Brain microvascular endothelial cell (primary cell): ENCODE data around the gene NATD1.

Experiments
- DNase-seq: peaks from one replicate; pipeline ENCODE4 v3.0.0-alpha.2; 2020
- H3K27ac ChIP-seq: fragments of 250-450 bp; sonication (Bioruptor Pico); 2 replicates; pipeline ENCODE4 v1.5.1; 2020; ENCODE audit warnings: mild to moderate bottlenecking, moderate library complexity
- H3K27me3 ChIP-seq: fragments of 250-450 bp; sonication (Bioruptor Pico); replicated peaks from 2 replicates; pipeline ENCODE4 v1.5.1; 2020; ENCODE audit warnings: mild to moderate bottlenecking
- H3K36me3 ChIP-seq: fragments of 250-450 bp; sonication (Bioruptor Pico); replicated peaks from 2 replicates; pipeline ENCODE4 v1.5.1; 2020; ENCODE audit warnings: mild to moderate bottlenecking
- H3K4me3 ChIP-seq: 2 replicates; pipeline ENCODE4 v1.5.1; 2011; ENCODE audit warnings: low read depth, mild to moderate bottlenecking, control low read depth, low read length, moderate library complexity
- in situ Hi-C: cut with HindIII; loops from 2 replicates; pipeline ENCODE4 v1.10.0; 2017; ENCODE audit warnings: low sequenced_read_pairs, low pct_ligation_motif_present
- TF ChIP-seq, protein P1 (sequence below): IDR thresholded peaks from 2 replicates; pipeline ENCODE4 v1.5.1; 2011; ENCODE audit warnings: low read depth, mild to moderate bottlenecking, moderate library complexity, low read length, control low read depth, inconsistent platforms; ENCODE audit errors: missing control alignments

The NATD1 gene

GRCh38 chr17:21214777-21215541 lies 38.3 kb downstream of the NATD1 start:
- peak overlapping the region; percentile 94 for H3K27ac ChIP-seq
- in situ Hi-C loops, result no loop called here
- peak; percentile 22 for DNase-seq

DNA sequence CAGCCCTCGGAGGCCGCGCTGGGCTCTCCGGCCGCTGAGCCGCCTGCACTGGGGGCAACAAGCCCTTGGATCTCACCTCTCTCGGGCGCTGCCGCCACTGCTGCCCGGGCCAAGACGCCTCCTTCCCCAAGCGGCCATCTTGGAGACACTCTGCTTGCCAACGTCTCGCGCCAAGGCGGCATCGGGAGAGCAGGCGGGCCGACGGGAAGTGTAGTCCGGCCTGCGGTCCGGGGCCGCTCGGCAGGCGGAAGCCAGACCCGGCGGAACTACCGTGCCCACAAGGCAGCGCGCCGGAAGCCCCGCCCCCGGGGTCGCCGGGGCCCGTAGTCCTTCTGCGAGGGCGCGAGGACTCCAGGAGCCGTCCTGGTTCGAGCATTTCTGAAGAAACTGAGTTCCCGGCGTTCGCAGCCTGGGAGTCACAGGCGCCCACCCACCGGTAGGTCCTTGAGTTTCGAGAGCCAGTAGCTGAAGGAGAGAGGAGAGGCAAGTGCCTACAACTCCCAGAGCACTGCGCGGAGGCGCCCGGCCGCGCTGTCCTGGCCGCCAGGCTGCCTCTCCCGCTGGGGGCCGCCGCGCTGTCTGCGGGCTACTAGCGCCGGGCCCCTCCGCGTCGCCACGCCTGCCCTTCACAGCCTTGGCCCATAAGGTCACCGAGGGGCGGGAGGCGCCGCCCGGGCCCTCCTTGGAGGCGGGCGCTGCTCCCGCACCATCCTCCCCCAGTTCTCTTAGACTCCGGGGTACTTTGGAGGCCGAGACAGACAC lies 39.0 kb downstream of the NATD1 start, which contains the start of gene TMEM11:
TSS of gene TMEM11 (minus strand) at position 147 of the 762 bp plus-strand sequence. CDS start at position 138, 9 bp downstream.
- Histone ChIP-seq H3K36me3 (peaks cover 4% of the 10 kb centered on the region), H3K27me3 (no peaks in the 10 kb centered on the region), H3K4me3 (peak within 1 kb of the TSS; percentile 77), H3K27ac (peak within 1 kb of the TSS; percentile 94)
- TF ChIP-seq, protein P1, sequence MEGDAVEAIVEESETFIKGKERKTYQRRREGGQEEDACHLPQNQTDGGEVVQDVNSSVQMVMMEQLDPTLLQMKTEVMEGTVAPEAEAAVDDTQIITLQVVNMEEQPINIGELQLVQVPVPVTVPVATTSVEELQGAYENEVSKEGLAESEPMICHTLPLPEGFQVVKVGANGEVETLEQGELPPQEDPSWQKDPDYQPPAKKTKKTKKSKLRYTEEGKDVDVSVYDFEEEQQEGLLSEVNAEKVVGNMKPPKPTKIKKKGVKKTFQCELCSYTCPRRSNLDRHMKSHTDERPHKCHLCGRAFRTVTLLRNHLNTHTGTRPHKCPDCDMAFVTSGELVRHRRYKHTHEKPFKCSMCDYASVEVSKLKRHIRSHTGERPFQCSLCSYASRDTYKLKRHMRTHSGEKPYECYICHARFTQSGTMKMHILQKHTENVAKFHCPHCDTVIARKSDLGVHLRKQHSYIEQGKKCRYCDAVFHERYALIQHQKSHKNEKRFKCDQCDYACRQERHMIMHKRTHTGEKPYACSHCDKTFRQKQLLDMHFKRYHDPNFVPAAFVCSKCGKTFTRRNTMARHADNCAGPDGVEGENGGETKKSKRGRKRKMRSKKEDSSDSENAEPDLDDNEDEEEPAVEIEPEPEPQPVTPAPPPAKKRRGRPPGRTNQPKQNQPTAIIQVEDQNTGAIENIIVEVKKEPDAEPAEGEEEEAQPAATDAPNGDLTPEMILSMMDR, result no peak
- peak; percentile 93 for DNase-seq
- in situ Hi-C loops, result no loop called here

More at GRCh38 chr17:21214777-21215541, 38.3 kb downstream of the NATD1 start:
- peaks cover 4% of the 10 kb centered on the region for H3K36me3 ChIP-seq
- H3K4me3 ChIP-seq, result peak overlapping the region; percentile 77
- TF ChIP-seq, protein P1, result no peak
- H3K27me3 ChIP-seq, result no peaks in the 10 kb centered on the region

GRCh38 chr17:21213638-21214014 lies 39.6 kb downstream of the NATD1 start:
- in situ Hi-C loops, result no loop called here
- TF ChIP-seq, protein P1, result no peak
- Histone ChIP-seq H3K4me3 (peak overlapping the region; percentile 77), H3K36me3 (peaks cover 4% of the 10 kb centered on the region), H3K27ac (peak overlapping the region; percentile 94), H3K27me3 (no peaks in the 10 kb centered on the region)
- DNase-seq, result peak; percentile 3

- peak overlapping the region; percentile 77 for H3K4me3 ChIP-seq
- H3K36me3 ChIP-seq, result peaks cover 4% of the 10 kb centered on the region
- DNase-seq, result no peak
- no peaks in the 10 kb centered on the region for H3K27me3 ChIP-seq
- peak overlapping the region; percentile 94 for H3K27ac ChIP-seq
- TF ChIP-seq, protein P1, result no peak
- in situ Hi-C loops, result no loop called here
Observed at GRCh38 chr17:21212826-21213637, 40.2 kb downstream of the NATD1 start.

DNA sequence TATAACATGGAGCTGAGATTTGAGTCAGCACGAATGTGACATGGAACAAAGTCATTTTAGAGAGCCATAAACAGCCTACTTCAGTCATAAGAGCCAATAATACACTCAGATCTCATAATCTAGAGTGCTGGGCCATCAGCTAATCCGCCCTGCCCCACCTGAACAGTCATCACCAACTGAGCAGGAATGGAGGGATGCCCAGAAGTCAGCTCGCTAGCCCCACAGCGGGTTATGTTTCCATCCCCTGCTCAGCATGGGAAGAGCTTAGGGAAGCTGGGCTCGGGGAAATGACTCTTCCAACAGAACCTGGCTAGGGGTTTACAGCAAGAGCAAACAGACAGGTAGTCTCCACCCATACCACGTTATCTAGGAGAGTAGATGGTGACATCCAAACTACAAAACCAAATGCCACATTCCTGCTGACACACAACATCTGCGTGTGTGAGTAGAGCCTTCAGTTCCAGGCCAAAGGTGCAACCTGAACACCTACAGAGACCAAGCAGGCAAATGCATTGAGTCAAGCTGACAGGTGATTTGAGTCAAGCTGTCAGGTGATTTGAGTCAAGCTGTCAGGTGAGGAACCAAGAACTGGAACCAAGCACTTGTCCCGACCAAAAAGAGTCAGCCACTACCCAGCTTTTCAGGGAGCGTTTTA lies 41.3 kb downstream of the NATD1 start:
- in situ Hi-C loops, result no loop called here
- Histone ChIP-seq H3K36me3 (peaks cover 4% of the 10 kb centered on the region), H3K4me3 (no peak overlapping the region), H3K27me3 (no peaks in the 10 kb centered on the region), H3K27ac (no peak overlapping the region)
- no peak for DNase-seq
- TF ChIP-seq, protein P1, result no peak
